Measurements from ENCODE around the gene NFE2L2.

DNA sequence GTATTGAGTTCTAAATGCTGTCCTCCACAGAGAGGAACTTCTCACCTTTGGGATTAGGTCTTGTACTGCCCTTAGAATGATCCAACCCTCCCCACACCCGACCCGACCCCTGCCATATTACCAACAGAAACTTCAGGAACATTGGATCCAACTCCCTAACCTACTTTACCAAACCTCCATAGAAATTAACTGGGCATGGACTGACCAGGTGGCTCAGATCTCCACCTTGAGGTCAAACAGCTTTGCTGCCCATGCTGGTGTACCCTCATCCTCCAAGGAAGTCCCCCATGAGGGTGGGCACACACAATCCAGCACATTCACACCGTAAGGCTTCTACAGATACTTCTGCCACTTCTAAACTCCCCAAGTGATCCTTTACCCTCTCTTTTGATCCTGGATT lies 21.5 kb downstream of the NFE2L2 start:
- TF ChIP-seq, protein P1, sequence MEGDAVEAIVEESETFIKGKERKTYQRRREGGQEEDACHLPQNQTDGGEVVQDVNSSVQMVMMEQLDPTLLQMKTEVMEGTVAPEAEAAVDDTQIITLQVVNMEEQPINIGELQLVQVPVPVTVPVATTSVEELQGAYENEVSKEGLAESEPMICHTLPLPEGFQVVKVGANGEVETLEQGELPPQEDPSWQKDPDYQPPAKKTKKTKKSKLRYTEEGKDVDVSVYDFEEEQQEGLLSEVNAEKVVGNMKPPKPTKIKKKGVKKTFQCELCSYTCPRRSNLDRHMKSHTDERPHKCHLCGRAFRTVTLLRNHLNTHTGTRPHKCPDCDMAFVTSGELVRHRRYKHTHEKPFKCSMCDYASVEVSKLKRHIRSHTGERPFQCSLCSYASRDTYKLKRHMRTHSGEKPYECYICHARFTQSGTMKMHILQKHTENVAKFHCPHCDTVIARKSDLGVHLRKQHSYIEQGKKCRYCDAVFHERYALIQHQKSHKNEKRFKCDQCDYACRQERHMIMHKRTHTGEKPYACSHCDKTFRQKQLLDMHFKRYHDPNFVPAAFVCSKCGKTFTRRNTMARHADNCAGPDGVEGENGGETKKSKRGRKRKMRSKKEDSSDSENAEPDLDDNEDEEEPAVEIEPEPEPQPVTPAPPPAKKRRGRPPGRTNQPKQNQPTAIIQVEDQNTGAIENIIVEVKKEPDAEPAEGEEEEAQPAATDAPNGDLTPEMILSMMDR (IDR thresholded peaks at IDR 0.05 in 4 of 5, conservative IDR thresholded peaks at IDR 0.05 in 1 of 5), result no peak
- TF ChIP-seq POLR2A (IDR thresholded peaks at IDR 0.05), result no peak

All from gastrocnemius medialis (tissue), 4 donors.